Type B pancreatic cell (in vitro differentiated cells): ENCODE results near the gene TMEM190. TPM values are rescaled to one million over a fixed set of nuclear protein-coding genes. Genes with fewer than 3 reads are reported as not detected.

Experiments
- DNase-seq: peaks from one replicate; pipeline ENCODE4 v3.0.0; 2021; ENCODE audit warnings: mixed read lengths; ENCODE audit not compliant: unreplicated experiment; ENCODE audit errors: extremely low spot score
- H3K27ac Mint-ChIP-seq: 2 replicates; pipeline ENCODE4 v1.8.0; 2021; ENCODE audit warnings: mild to moderate bottlenecking, mixed read lengths
- H3K27me3 Mint-ChIP-seq: 2 replicates; pipeline ENCODE4 v1.8.0; 2021; ENCODE audit warnings: mixed read lengths
- H3K36me3 Mint-ChIP-seq: 2 replicates; pipeline ENCODE4 v1.8.0; 2021; ENCODE audit warnings: mixed read lengths
- H3K4me1 Mint-ChIP-seq: one replicate; pipeline ENCODE4 v1.8.0; 2021; ENCODE audit warnings: mixed read lengths; ENCODE audit not compliant: unreplicated experiment
- H3K4me3 Mint-ChIP-seq: 2 replicates; pipeline ENCODE4 v1.8.0; 2021; ENCODE audit warnings: mild to moderate bottlenecking, mixed read lengths
- H3K9me3 Mint-ChIP-seq: 2 replicates; pipeline ENCODE4 v1.8.0; 2021; ENCODE audit warnings: mixed read lengths
- total RNA-seq: library from RNA; stranded (reverse); gene quantifications from 2 replicates; pipeline ENCODE4 v1.2.1, GENCODE V29; 2021; ENCODE audit warnings: low replicate concordance
- TF ChIP-seq, protein P1 (sequence below): fragments of 200-600 bp; sonication (generic); conservative IDR thresholded peaks from 2 replicates; pipeline ENCODE4 v1.5.0; 2021; ENCODE audit warnings: antibody characterized with exemption, mild to moderate bottlenecking

TMEM190 gene
- total RNA-seq, 1 donor from 2014 or later, result 2.8 TPM

DNA sequence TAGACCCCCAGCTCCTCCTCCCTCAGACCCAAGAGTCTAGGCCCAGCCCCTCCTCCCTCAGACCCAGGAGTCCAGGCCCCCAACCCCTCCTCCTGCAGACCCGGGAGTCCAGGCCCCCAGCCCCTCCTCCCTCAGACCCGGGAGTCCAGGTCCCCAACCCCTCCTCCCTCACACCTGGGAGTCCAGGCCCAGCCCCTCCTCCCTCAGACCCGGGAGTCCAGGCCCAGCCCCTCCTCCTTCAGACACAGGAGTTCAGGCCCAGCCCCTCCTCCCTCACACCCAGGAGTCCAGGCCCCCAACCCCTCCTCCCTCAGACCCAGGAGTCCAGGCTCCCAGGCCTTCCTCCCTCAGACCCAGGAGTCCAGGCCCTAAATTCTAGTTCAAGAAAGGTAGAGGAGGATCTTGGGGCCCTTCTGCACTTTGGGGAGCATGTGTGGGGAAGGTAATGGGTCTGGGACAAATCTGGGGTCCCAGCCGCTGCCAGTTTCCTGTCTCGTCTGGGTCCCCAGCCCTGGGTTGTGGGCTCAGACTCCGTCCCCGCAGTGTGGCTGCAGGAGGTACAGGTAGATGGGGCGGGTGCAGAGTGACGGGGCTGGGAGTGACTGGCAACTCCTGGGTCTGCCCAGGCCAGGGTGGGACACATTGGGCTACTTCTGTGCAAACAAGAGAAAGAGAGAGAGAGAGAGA is 3.2 kb upstream of the TMEM190 start:
- no peaks in the 10 kb centered on the region for H3K36me3 Mint-ChIP-seq
- H3K4me3 Mint-ChIP-seq, result peak overlapping the region; percentile 45
- TF ChIP-seq, protein P1, sequence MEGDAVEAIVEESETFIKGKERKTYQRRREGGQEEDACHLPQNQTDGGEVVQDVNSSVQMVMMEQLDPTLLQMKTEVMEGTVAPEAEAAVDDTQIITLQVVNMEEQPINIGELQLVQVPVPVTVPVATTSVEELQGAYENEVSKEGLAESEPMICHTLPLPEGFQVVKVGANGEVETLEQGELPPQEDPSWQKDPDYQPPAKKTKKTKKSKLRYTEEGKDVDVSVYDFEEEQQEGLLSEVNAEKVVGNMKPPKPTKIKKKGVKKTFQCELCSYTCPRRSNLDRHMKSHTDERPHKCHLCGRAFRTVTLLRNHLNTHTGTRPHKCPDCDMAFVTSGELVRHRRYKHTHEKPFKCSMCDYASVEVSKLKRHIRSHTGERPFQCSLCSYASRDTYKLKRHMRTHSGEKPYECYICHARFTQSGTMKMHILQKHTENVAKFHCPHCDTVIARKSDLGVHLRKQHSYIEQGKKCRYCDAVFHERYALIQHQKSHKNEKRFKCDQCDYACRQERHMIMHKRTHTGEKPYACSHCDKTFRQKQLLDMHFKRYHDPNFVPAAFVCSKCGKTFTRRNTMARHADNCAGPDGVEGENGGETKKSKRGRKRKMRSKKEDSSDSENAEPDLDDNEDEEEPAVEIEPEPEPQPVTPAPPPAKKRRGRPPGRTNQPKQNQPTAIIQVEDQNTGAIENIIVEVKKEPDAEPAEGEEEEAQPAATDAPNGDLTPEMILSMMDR, result no peak
- H3K4me1 Mint-ChIP-seq, result peaks cover 18% of the 10 kb centered on the region
- no peaks in the 10 kb centered on the region for H3K9me3 Mint-ChIP-seq
- peak overlapping the region; percentile 33 for H3K27ac Mint-ChIP-seq
- DNase-seq, result no peak
- peaks cover 50% of the 10 kb centered on the region for H3K27me3 Mint-ChIP-seq

DNA sequence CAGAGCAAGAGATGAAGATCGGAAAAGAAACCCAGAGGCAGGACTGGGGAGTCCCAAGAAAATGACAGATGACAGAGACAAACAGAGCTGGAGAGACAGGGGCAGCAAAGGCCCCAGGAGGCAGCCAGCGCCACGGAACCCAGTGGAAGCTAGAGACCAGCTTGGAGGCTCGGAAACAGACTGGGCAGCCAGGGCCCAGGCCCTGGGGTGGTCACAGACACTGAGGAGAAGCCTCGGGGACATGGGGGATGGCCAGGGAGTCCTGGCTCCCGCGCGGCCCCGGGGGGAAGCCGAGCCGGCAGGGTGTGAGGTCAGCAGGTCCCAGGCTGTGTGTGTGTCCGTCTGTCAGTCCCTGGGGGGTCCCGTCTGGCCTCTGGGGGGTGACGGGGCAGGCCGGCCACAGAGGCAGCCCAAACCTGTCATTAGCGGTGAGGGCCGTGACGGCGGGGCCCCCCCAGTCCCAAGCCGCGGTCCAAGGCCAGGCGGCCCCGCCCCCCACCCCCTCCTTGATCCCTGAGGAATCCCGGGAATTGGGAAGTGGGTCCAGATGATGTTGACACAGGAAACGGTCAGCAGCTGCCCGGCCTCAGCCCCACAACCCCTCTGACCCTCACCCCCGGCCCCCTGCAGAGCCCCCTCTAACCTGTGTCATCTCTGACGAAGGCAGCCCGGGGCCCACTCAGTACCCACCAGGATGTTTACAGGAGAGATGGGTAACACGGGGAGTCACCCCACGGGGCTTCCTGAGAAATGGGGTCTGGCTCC is 2.5 kb upstream of the TMEM190 start:
- peak overlapping the region; percentile 45 for H3K4me3 Mint-ChIP-seq
- peaks cover 48% of the 10 kb centered on the region for H3K27me3 Mint-ChIP-seq
- peak overlapping the region; percentile 33 for H3K27ac Mint-ChIP-seq
- no peak for DNase-seq
- TF ChIP-seq, protein P1, result no peak
- H3K36me3 Mint-ChIP-seq, result no peaks in the 10 kb centered on the region
- H3K9me3 Mint-ChIP-seq, result no peaks in the 10 kb centered on the region
- peaks cover 18% of the 10 kb centered on the region for H3K4me1 Mint-ChIP-seq

DNA sequence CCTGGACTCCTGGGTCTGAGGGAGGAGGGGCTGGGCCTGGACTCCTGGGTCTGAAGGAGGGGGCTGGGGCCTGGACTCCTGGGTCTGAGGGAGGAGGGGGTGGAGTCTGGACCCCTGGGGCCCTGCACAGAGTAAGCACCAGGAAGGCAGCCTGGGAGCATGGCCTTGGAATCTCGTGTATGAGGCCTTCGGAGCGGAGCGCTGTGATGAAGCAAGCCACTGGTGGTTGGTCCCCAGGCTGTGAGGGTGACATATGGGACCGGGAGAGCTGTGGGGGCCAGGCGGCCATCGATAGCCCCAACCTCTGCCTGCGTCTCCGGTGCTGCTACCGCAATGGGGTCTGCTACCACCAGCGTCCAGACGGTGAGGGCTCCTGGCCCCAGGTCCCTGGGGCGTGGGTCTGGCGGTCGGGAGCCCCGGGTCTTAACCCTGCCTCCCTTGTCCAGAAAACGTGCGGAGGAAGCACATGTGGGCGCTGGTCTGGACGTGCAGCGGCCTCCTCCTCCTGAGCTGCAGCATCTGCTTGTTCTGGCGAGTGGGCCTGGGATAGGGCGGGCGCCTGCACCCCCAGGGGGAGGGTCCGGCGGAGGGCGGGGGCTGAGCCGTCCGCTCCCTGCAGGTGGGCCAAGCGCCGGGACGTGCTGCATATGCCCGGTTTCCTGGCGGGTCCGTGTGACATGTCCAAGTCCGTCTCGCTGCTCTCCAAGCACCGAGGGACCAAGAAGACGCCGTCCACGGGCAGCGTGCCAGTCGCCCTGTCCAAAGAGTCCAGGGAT is 918 bp downstream of the TMEM190 start:
- H3K27ac Mint-ChIP-seq, result no peak overlapping the region
- H3K4me3 Mint-ChIP-seq, result no peak overlapping the region
- H3K4me1 Mint-ChIP-seq, result peaks cover 11% of the 10 kb centered on the region
- H3K9me3 Mint-ChIP-seq, result peaks cover 6% of the 10 kb centered on the region
- TF ChIP-seq, protein P1, result no peak
- no peak for DNase-seq
- H3K27me3 Mint-ChIP-seq, result peaks cover 34% of the 10 kb centered on the region
- peaks cover 5% of the 10 kb centered on the region for H3K36me3 Mint-ChIP-seq

DNA sequence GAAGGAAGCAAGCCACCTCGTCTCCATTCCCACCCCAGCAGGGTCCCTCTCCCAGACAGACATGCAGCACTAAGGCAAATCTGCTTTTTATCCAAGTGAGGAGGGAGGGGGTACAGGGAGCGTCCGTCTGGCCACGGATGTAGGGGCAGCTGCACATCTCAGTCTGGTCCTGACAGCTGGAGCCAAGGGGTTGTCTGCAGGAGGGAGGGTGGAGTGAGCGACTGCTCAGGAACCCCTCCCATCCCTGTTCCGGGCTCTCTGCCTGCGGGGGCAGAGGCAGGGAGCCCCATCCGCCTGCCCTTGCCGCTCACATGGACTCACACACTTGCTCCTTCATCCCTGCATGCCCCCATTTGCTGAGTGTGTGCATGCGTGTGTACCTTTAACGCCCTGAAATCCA is 2.5 kb downstream of the TMEM190 start:
- Mint-ChIP-seq H3K4me3 (peak overlapping the region; percentile 23), H3K4me1 (peaks cover 5% of the 10 kb centered on the region), H3K36me3 (peaks cover 5% of the 10 kb centered on the region), H3K9me3 (peaks cover 6% of the 10 kb centered on the region), H3K27me3 (peaks cover 28% of the 10 kb centered on the region), H3K27ac (peak overlapping the region; percentile 37)
- no peak for DNase-seq
- TF ChIP-seq, protein P1, result no peak

DNA sequence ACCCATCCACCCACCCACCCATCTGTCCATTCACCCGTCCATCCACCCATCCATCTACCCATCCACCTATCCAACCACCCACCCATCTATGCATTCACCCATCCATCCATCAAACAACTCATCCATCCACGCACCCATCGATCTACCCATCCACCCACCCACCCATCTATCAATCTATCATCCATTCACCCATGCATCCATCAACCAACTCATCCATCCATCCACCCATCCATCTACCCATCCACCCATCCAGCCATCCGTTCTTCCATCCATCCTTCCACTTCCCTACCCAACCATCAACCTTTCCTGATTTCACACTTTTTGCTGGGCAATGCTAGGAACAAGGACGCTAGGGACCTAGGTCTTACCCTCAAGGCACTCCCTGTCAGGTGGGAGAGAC is 5.4 kb downstream of the TMEM190 start:
- Mint-ChIP-seq H3K36me3 (peaks cover 16% of the 10 kb centered on the region), H3K4me1 (peaks cover 12% of the 10 kb centered on the region), H3K4me3 (peak overlapping the region; percentile 85), H3K27ac (peak overlapping the region; percentile 40), H3K9me3 (peaks cover 6% of the 10 kb centered on the region), H3K27me3 (peaks cover 17% of the 10 kb centered on the region)
- DNase-seq, result no peak
- TF ChIP-seq, protein P1, result no peak
